Dermis lymphatic vessel endothelial cell (primary cell): ENCODE data around the gene PRAME. TPM values are rescaled to one million over a fixed set of nuclear protein-coding genes. Genes with fewer than 3 reads are reported as not detected.

ENCODE experiments used
- total RNA-seq: library from RNA; depleted of rRNA; stranded (reverse); fragments of >200 nt; gene quantifications from 2 replicates; pipeline ENCODE4 v1.2.1, GENCODE V29; 2014

The PRAME gene, protein sequence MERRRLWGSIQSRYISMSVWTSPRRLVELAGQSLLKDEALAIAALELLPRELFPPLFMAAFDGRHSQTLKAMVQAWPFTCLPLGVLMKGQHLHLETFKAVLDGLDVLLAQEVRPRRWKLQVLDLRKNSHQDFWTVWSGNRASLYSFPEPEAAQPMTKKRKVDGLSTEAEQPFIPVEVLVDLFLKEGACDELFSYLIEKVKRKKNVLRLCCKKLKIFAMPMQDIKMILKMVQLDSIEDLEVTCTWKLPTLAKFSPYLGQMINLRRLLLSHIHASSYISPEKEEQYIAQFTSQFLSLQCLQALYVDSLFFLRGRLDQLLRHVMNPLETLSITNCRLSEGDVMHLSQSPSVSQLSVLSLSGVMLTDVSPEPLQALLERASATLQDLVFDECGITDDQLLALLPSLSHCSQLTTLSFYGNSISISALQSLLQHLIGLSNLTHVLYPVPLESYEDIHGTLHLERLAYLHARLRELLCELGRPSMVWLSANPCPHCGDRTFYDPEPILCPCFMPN
- total RNA-seq = not detected in 2 replicates

GRCh38 chr22:22558972-22559603, at the start of gene PRAME:
Gene PRAME (minus strand): TSS chr22:22559265. CDS start chr22:22556832, 2,433 bp downstream.

DNA sequence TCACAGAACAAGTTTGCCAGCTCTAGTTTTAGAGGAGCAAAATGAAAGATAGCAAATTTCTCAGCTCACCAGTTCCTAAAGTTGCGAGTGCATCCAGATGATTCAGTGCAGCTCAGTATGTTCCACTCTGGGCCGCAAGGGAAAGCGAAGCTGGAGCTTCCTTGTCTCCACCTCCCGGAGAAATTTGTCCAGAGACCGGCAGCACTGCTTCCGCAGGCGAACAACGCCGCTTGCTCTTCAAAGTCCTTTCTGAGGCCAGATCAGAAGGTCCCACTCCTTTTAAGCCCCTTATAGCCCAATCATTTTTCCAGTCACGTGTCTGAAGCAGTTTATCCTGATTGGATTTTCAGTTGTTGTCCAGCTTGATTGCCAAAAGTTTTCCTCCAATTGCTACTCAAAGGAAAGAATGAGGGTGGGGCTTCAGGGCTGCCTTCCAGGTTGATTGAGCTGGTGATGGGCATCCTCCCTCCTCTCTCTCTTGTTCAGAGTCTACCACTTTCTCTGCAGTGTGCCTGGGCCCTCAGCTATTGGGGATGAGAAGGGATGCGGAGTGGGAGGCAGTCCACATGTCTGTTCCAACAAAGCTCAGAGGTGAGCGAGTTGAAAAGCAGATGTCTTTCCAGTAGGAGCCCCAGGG, 38.9 kb downstream of the PRAME start, which contains the start of gene ZNF280A:
Gene ZNF280A (minus strand): TSS at position 251 of the 637 bp plus-strand sequence. CDS start 4,640 bp downstream, outside the sequence.

GRCh38 chr22:22508274-22509176, 50.5 kb downstream of the PRAME start, which contains the start of gene ZNF280B:
Gene ZNF280B (minus strand): TSS chr22:22508742. CDS start chr22:22489398, 19,344 bp downstream.

Other genes with a start within 250 kb of the PRAME start
- 0.43 and 0.54 TPM in 2 replicates for gene ZNF280B, start 50.5 kb downstream of the PRAME start, total RNA-seq
- gene ZNF280A, start 39.0 kb downstream of the PRAME start, total RNA-seq = not detected in 2 replicates
- not detected in 2 replicates for gene GGTLC2, start 85.3 kb upstream of the PRAME start, total RNA-seq